MM.1S (cell line): ENCODE measurements around the gene KLHL3.

Experiments
- DNase-seq: peaks from one replicate; pipeline ENCODE4 v3.0.0-alpha.2; 2015
- H2AFZ ChIP-seq: fragments of 300-600 bp; sonication (generic); 2 replicates; pipeline ENCODE4 v1.6.0; 2016; ENCODE audit warnings: antibody characterized with exemption, low read length
- H3F3A ChIP-seq: fragments of 300-600 bp; sonication (generic); 2 replicates; pipeline ENCODE4 v1.6.1; 2016; ENCODE audit warnings: mild to moderate bottlenecking, antibody characterized with exemption, low read length, moderate library complexity, mixed read lengths; ENCODE audit not compliant: insufficient read depth
- H3K27ac ChIP-seq: fragments of 300-600 bp; sonication (generic); 2 replicates; pipeline ENCODE4 v1.5.1; 2016; ENCODE audit warnings: mild to moderate bottlenecking, low read length
- H3K27me3 ChIP-seq: fragments of 300-600 bp; sonication (generic); replicated peaks from 2 replicates; pipeline ENCODE4 v1.6.0; 2016; ENCODE audit warnings: low read length; ENCODE audit not compliant: insufficient read depth
- H3K36me3 ChIP-seq: fragments of 300-600 bp; sonication (generic); replicated peaks from 2 replicates; pipeline ENCODE4 v1.6.1; 2016; ENCODE audit warnings: mild to moderate bottlenecking, low read length, mixed read lengths; ENCODE audit not compliant: insufficient read depth
- H3K4me1 ChIP-seq: fragments of 300-600 bp; sonication (generic); 2 replicates; pipeline ENCODE4 v1.6.1; 2016; ENCODE audit warnings: low read length, mixed read lengths
- H3K4me2 ChIP-seq: fragments of 300-600 bp; sonication (generic); 2 replicates; pipeline ENCODE4 v1.6.0; 2016; ENCODE audit warnings: low read depth, low read length
- H3K4me3 ChIP-seq: fragments of 300-600 bp; sonication (generic); 2 replicates; pipeline ENCODE4 v1.5.1; 2016; ENCODE audit warnings: low read length, mixed read lengths
- H3K79me2 ChIP-seq: fragments of 300-600 bp; sonication (generic); 2 replicates; pipeline ENCODE4 v1.6.1; 2016; ENCODE audit warnings: mixed run types, low read length, mixed read lengths
- H3K9ac ChIP-seq: fragments of 300-600 bp; sonication (generic); 2 replicates; pipeline ENCODE4 v1.6.1; 2016; ENCODE audit warnings: low read length, mixed read lengths
- H3K9me2 ChIP-seq: fragments of 300-600 bp; sonication (generic); replicated peaks from 2 replicates; pipeline ENCODE4 v1.6.1; 2016; ENCODE audit warnings: mild to moderate bottlenecking, low read length, mixed read lengths; ENCODE audit not compliant: insufficient read depth
- H3K9me3 ChIP-seq: fragments of 300-600 bp; sonication (generic); replicated peaks from 2 replicates; pipeline ENCODE4 v1.6.1; 2016; ENCODE audit warnings: mild to moderate bottlenecking, low read length, mixed read lengths; ENCODE audit not compliant: insufficient read depth
- H4K20me1 ChIP-seq: fragments of 300-600 bp; sonication (generic); 2 replicates; pipeline ENCODE4 v1.6.1; 2016; ENCODE audit warnings: mild to moderate bottlenecking, low read length, moderate library complexity, mixed read lengths; ENCODE audit not compliant: insufficient read depth
- CTCF ChIP-seq: fragments of 300-600 bp; sonication (generic); IDR thresholded peaks from 2 replicates; pipeline ENCODE4 v1.5.1; 2016; ENCODE audit warnings: antibody characterized with exemption, low read length, mixed read lengths
- EZH2 ChIP-seq: fragments of 300-600 bp; sonication (generic); optimal IDR thresholded peaks from 2 replicates; pipeline ENCODE3; 2017; ENCODE audit warnings: low read depth, mild to moderate bottlenecking, antibody characterized with exemption, low read length, mixed read lengths
- EZH2phosphoT487 ChIP-seq: fragments of 300-600 bp; sonication (generic); IDR thresholded peaks from 2 replicates; pipeline ENCODE4 v1.6.1; 2018; ENCODE audit warnings: antibody characterized with exemption, low read length

The KLHL3 gene

DNA sequence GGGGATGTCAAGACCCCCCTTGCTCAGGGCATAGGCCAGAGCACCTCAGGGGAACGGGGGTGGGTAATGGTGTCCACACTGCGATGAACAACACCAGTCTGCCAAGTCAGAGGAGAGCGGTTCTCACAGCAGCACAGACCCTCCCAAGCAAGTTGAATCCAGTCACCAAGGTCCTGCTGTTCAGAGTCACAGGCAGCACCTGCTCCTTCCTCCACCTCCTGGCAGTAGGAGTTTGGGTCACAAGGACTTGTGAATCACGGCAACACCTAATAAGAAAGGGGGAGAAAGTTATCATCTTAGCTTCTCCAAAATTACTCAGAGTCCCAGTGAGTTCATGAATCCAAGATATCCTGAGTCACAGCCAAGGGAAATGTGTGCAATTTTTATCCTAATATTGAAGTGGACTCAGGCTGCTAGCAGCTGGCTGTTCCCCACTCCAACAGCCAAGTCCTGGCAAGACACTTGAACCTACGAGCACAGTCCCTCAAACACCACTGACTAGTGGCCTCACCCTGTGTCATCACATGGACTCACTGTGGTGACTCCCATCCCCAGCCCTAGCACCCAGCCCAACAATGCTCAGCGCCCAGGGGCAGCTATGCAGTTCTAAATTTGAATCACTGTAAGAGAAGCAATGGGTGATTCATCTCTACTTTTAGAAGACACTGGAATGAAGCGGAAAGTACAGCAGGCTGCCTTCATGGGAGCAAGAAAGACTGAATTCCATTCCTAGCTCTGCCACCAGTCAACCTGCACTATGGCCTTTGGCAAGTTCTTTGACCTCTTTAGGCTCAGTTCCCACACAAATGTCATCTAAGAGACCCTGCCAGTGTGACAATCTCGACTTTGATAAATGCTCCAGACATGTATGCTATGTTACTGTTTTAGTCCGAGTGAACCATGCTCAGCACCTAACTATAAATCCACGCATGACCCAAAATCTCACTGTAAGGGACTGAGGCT, 113.7 kb downstream of the KLHL3 start:
- Histone ChIP-seq H3F3A (no peaks in the 10 kb centered on the region), H3K4me1 (peaks cover 7% of the 10 kb centered on the region), H3K4me2 (no peak overlapping the region), H3K4me3 (no peak overlapping the region), H3K9me3 (no peaks in the 10 kb centered on the region), H3K9ac (no peak overlapping the region), H3K36me3 (no peaks in the 10 kb centered on the region), H3K27me3 (no peaks in the 10 kb centered on the region), H3K9me2 (no peaks in the 10 kb centered on the region), H3K27ac (no peak overlapping the region), H4K20me1 (no peaks in the 10 kb centered on the region), H2AFZ (no peak overlapping the region), H3K79me2 (no peaks in the 10 kb centered on the region)
- no peak for DNase-seq
- no peak for TF ChIP-seq EZH2
- no peak for TF ChIP-seq CTCF
- TF ChIP-seq EZH2phosphoT487 = no peak

- no peak for DNase-seq
- Histone ChIP-seq H2AFZ (no peak overlapping the region), H3K9me3 (no peaks in the 10 kb centered on the region), H3K4me3 (no peak overlapping the region), H3K4me1 (peaks cover 7% of the 10 kb centered on the region), H3K27me3 (no peaks in the 10 kb centered on the region), H3K9me2 (no peaks in the 10 kb centered on the region), H3K4me2 (no peak overlapping the region), H4K20me1 (no peaks in the 10 kb centered on the region), H3K79me2 (no peaks in the 10 kb centered on the region), H3K9ac (no peak overlapping the region), H3K27ac (no peak overlapping the region), H3K36me3 (no peaks in the 10 kb centered on the region), H3F3A (no peaks in the 10 kb centered on the region)
- TF ChIP-seq CTCF = no peak
Observed at GRCh38 chr5:137621306-137621705, 114.6 kb downstream of the KLHL3 start.

- H2AFZ ChIP-seq = no peak overlapping the region
- no peak overlapping the region for H3K9ac ChIP-seq
Observed at GRCh38 chr5:137619191-137619870, 116.6 kb downstream of the KLHL3 start.

More at GRCh38 chr5:137619191-137619870, 116.6 kb downstream of the KLHL3 start:
- Histone ChIP-seq H3K9me3 (no peaks in the 10 kb centered on the region), H3K36me3 (no peaks in the 10 kb centered on the region), H3K9me2 (no peaks in the 10 kb centered on the region), H3K27me3 (no peaks in the 10 kb centered on the region), H3K79me2 (no peaks in the 10 kb centered on the region), H3K4me1 (peaks cover 7% of the 10 kb centered on the region), H3K4me3 (no peak overlapping the region), H4K20me1 (no peaks in the 10 kb centered on the region), H3K4me2 (no peak overlapping the region), H3F3A (no peaks in the 10 kb centered on the region), H3K27ac (no peak overlapping the region)
- no peak for DNase-seq
- TF ChIP-seq EZH2 (no peak), CTCF (no peak)
